ENCODE results near the gene MCTS1.

- TF ChIP-seq CTCF (IDR thresholded peaks at IDR 0.05; ENCODE audit: low read depth, low read length) (no peak), POLR2A (IDR thresholded peaks at IDR 0.05; ENCODE audit: extremely low read depth, insufficient read length) (no peak), MYC (IDR thresholded peaks at IDR 0.05; ENCODE audit: low read depth, low read length) (no peak), MAX (IDR thresholded peaks at IDR 0.05; ENCODE audit: low read depth, low read length) (no peak)
These were observed 21.5 kb downstream of the MCTS1 start for GRCh38 chrX:120625371-120625770.
